Measurements from ENCODE around the gene CDH23.

Gene CDH23

GRCh38 chr10:71818674-71819260 lies 422.0 kb downstream of the CDH23 start:
- Histone ChIP-seq H4K20me1 (ENCODE audit: insufficient read depth, low read length) (no peaks in the 10 kb centered on the region), H3K9me3 (replicated peaks; ENCODE audit: insufficient read depth, low read length) (no peaks in the 10 kb centered on the region), H3F3A (ENCODE audit: insufficient read depth, low read length) (no peaks in the 10 kb centered on the region), H3K27ac (ENCODE audit: low read length) (no peak overlapping the region), H3K9me2 (replicated peaks; ENCODE audit: insufficient read depth, low read length) (no peaks in the 10 kb centered on the region), H3K27me3 (replicated peaks; ENCODE audit: insufficient read depth, low read length) (no peaks in the 10 kb centered on the region), H3K79me2 (ENCODE audit: low read length) (no peaks in the 10 kb centered on the region), H3K9ac (ENCODE audit: low read length) (no peak overlapping the region), H3K36me3 (replicated peaks; ENCODE audit: insufficient read depth, low read length) (no peaks in the 10 kb centered on the region), H2AFZ (ENCODE audit: low read length) (no peak overlapping the region), H3K4me1 (ENCODE audit: low read length) (no peaks in the 10 kb centered on the region), H3K4me2 (ENCODE audit: low read depth, low read length) (no peak overlapping the region), H3K4me3 (ENCODE audit: low read length) (no peak overlapping the region)
- TF ChIP-seq CTCF (IDR thresholded peaks at IDR 0.05; ENCODE audit: low read length): no peak
- TF ChIP-seq EZH2phosphoT487 (IDR thresholded peaks at IDR 0.05; ENCODE audit: low read length): no peak
- TF ChIP-seq EZH2 (optimal IDR thresholded peaks at IDR 0.05; ENCODE audit: low read depth, low read length): no peak
- no peak for DNase-seq

- Histone ChIP-seq H3K9me2 (replicated peaks; ENCODE audit: insufficient read depth, low read length) (no peaks in the 10 kb centered on the region), H3F3A (ENCODE audit: insufficient read depth, low read length) (no peaks in the 10 kb centered on the region), H3K27ac (ENCODE audit: low read length) (no peak overlapping the region), H3K9me3 (replicated peaks; ENCODE audit: insufficient read depth, low read length) (no peaks in the 10 kb centered on the region), H4K20me1 (ENCODE audit: insufficient read depth, low read length) (no peaks in the 10 kb centered on the region), H3K27me3 (replicated peaks; ENCODE audit: insufficient read depth, low read length) (no peaks in the 10 kb centered on the region), H3K79me2 (ENCODE audit: low read length) (no peaks in the 10 kb centered on the region), H3K36me3 (replicated peaks; ENCODE audit: insufficient read depth, low read length) (no peaks in the 10 kb centered on the region), H3K4me1 (ENCODE audit: low read length) (no peaks in the 10 kb centered on the region), H3K4me2 (ENCODE audit: low read depth, low read length) (no peak overlapping the region), H3K4me3 (ENCODE audit: low read length) (no peak overlapping the region), H2AFZ (ENCODE audit: low read length) (no peak overlapping the region), H3K9ac (ENCODE audit: low read length) (no peak overlapping the region)
- no peak for DNase-seq
- TF ChIP-seq EZH2phosphoT487 (IDR thresholded peaks at IDR 0.05; ENCODE audit: low read length): no peak
- no peak for TF ChIP-seq CTCF (IDR thresholded peaks at IDR 0.05; ENCODE audit: low read length)
- TF ChIP-seq EZH2 (optimal IDR thresholded peaks at IDR 0.05; ENCODE audit: low read depth, low read length): no peak
These were observed 422.7 kb downstream of the CDH23 start for GRCh38 chr10:71819441-71819861.

- DNase-seq: no peak
- Histone ChIP-seq H3K9ac (ENCODE audit: low read length) (no peak overlapping the region), H3K27me3 (replicated peaks; ENCODE audit: insufficient read depth, low read length) (no peaks in the 10 kb centered on the region), H3K9me2 (replicated peaks; ENCODE audit: insufficient read depth, low read length) (no peaks in the 10 kb centered on the region), H3K79me2 (ENCODE audit: low read length) (no peaks in the 10 kb centered on the region), H3K27ac (ENCODE audit: low read length) (no peak overlapping the region), H3K4me2 (ENCODE audit: low read depth, low read length) (no peak overlapping the region), H3K36me3 (replicated peaks; ENCODE audit: insufficient read depth, low read length) (no peaks in the 10 kb centered on the region), H3F3A (ENCODE audit: insufficient read depth, low read length) (no peaks in the 10 kb centered on the region), H3K4me1 (ENCODE audit: low read length) (no peaks in the 10 kb centered on the region), H3K4me3 (ENCODE audit: low read length) (no peak overlapping the region), H3K9me3 (replicated peaks; ENCODE audit: insufficient read depth, low read length) (no peaks in the 10 kb centered on the region), H4K20me1 (ENCODE audit: insufficient read depth, low read length) (no peaks in the 10 kb centered on the region), H2AFZ (ENCODE audit: low read length) (no peak overlapping the region)
- TF ChIP-seq EZH2 (optimal IDR thresholded peaks at IDR 0.05; ENCODE audit: low read depth, low read length): no peak
- no peak for TF ChIP-seq EZH2phosphoT487 (IDR thresholded peaks at IDR 0.05; ENCODE audit: low read length)
These were observed 423.3 kb downstream of the CDH23 start for GRCh38 chr10:71819985-71820384.

- Histone ChIP-seq H4K20me1 (ENCODE audit: insufficient read depth, low read length) (no peaks in the 10 kb centered on the region), H2AFZ (ENCODE audit: low read length) (no peak overlapping the region), H3K27ac (ENCODE audit: low read length) (no peak overlapping the region), H3K9me2 (replicated peaks; ENCODE audit: insufficient read depth, low read length) (no peaks in the 10 kb centered on the region), H3K79me2 (ENCODE audit: low read length) (no peaks in the 10 kb centered on the region), H3K4me2 (ENCODE audit: low read depth, low read length) (no peak overlapping the region), H3K4me3 (ENCODE audit: low read length) (no peak overlapping the region), H3K9me3 (replicated peaks; ENCODE audit: insufficient read depth, low read length) (no peaks in the 10 kb centered on the region), H3K4me1 (ENCODE audit: low read length) (no peaks in the 10 kb centered on the region), H3F3A (ENCODE audit: insufficient read depth, low read length) (no peaks in the 10 kb centered on the region), H3K36me3 (replicated peaks; ENCODE audit: insufficient read depth, low read length) (0 out of 2 replicates have a peak, but pooled peaks cover under 1% of the 10 kb centered on the region), H3K27me3 (replicated peaks; ENCODE audit: insufficient read depth, low read length) (no peaks in the 10 kb centered on the region), H3K9ac (ENCODE audit: low read length) (no peak overlapping the region)
- DNase-seq: no peak
- TF ChIP-seq EZH2phosphoT487 (IDR thresholded peaks at IDR 0.05; ENCODE audit: low read length) (no peak), CTCF (IDR thresholded peaks at IDR 0.05; ENCODE audit: low read length) (no peak), EZH2 (optimal IDR thresholded peaks at IDR 0.05; ENCODE audit: low read depth, low read length) (no peak)
These were observed 424.2 kb downstream of the CDH23 start for GRCh38 chr10:71820966-71821365.

All from MM.1S (cell line).